Peyer's patch (tissue), 4 donors: ENCODE results near the gene ZDHHC18. TPM values are rescaled to one million over a fixed set of nuclear protein-coding genes. Genes with fewer than 3 reads are reported as not detected.
"Not testable (repeated sequence)": the region's sequence is repeated elsewhere in the genome, so short reads cannot be mapped to it uniquely, and the experiment has no call there.

Experiments used
- DNase-seq, 3 donors: peaks; one replicate each; pipeline ENCODE4 v3.0.0-alpha.2; 2017 to 2019
- H3K27ac ChIP-seq, 4 donors: fragments of 200-600 bp; sonication (generic); one replicate each; pipeline ENCODE4 v1.5.1; 2016 to 2019
- H3K27me3 ChIP-seq, 2 donors: fragments of 200-600 bp; sonication (generic); one replicate each; pipeline ENCODE4 v1.5.1; 2019
- H3K36me3 ChIP-seq, 3 donors: fragments of 200-600 bp; sonication (generic); one replicate each; pipeline ENCODE4 v1.5.1; 2016 to 2019
- H3K4me1 ChIP-seq, 4 donors: fragments of 200-600 bp; sonication (generic); one replicate each; pipeline ENCODE4 v1.5.1; 2016 to 2019
- H3K4me3 ChIP-seq, 4 donors: fragments of 200-600 bp; sonication (generic); 1 replicate in 3 of 4; 2 replicates in 1 of 4; pipeline ENCODE4 v1.5.1; 2016 to 2019; ENCODE audit warnings: mild to moderate bottlenecking in 1 of 4
- H3K9me3 ChIP-seq, 4 donors: fragments of 200-600 bp; sonication (generic); one replicate each; pipeline ENCODE4 v1.5.1; 2016 to 2019; ENCODE audit warnings: mild to moderate bottlenecking in 1 of 4
- CTCF ChIP-seq, 6 experiments: fragments of 450-650 bp in 4 of 6; fragments of 200-600 bp in 2 of 6; sonication (generic) in 1 of 6; IDR thresholded peaks; one replicate each; pipeline ENCODE4 v1.5.1; 2017 to 2019; ENCODE audit warnings: antibody characterized with exemption in 6 of 6, mild to moderate bottlenecking in 3 of 6, moderate library complexity in 1 of 6
- POLR2A ChIP-seq, 2 donors: fragments of 450-650 bp; IDR thresholded peaks; one replicate each; pipeline ENCODE4 v1.5.1; 2017; ENCODE audit warnings: antibody characterized with exemption in 2 of 2, mild to moderate bottlenecking in 2 of 2, moderate library complexity in 2 of 2
- total RNA-seq, 4 donors: library from RNA; depleted of rRNA; stranded (reverse); fragments of >200 nt; gene quantifications; one replicate each; pipeline ENCODE4 v1.1.0, GENCODE V29; 2016

Gene ZDHHC18
- total RNA-seq, 4 donors from 2014 or later, result 12.4 to 40.3 (median 29.0) TPM

GRCh38 chr1:26794391-26794790, 32.1 kb upstream of the ZDHHC18 start:
- no peak for TF ChIP-seq POLR2A (IDR thresholded peaks at IDR 0.05)
- TF ChIP-seq CTCF (IDR thresholded peaks at IDR 0.05), result no peak

GRCh38 chr1:26797627-26798026, 28.9 kb upstream of the ZDHHC18 start:
- DNase-seq, result no peak
- H3K27me3 ChIP-seq, result no peaks in the 10 kb centered on the region
- H3K36me3 ChIP-seq, result peaks cover 0 to 19% (median 0%) of the 10 kb centered on the region in 3 donors
- H3K4me3 ChIP-seq, result no peak overlapping the region
- peaks cover 0 to 10% (median 0%) of the 10 kb centered on the region in 4 donors for H3K4me1 ChIP-seq
- H3K27ac ChIP-seq, result no peak overlapping the region
- TF ChIP-seq POLR2A (IDR thresholded peaks at IDR 0.05), result no peak
- TF ChIP-seq CTCF (IDR thresholded peaks at IDR 0.05), result no peak
- no peaks in the 10 kb centered on the region for H3K9me3 ChIP-seq

More at GRCh38 chr1:26794391-26794790, 32.1 kb upstream of the ZDHHC18 start:
- peaks cover 0 to 4% (median 0%) of the 10 kb centered on the region in 4 donors for H3K4me1 ChIP-seq
- H3K4me3 ChIP-seq, result no peak overlapping the region
- no peak overlapping the region for H3K27ac ChIP-seq
- no peaks in the 10 kb centered on the region for H3K9me3 ChIP-seq
- DNase-seq, result no peak
- no peaks in the 10 kb centered on the region for H3K27me3 ChIP-seq
- peaks cover 0 to 19% (median 0%) of the 10 kb centered on the region in 3 donors for H3K36me3 ChIP-seq

- Histone ChIP-seq H3K27me3 (no peaks in the 10 kb centered on the region), H3K36me3 (peaks cover 0 to 8% (median 0%) of the 10 kb centered on the region in 3 donors), H3K4me1 (peaks cover 0 to 10% (median 0%) of the 10 kb centered on the region in 4 donors), H3K27ac (peak overlapping the region; percentile 37 to 72 (median 42)), H3K9me3 (no peaks in the 10 kb centered on the region), H3K4me3 (peak overlapping the region in 1 of 4 donors; percentile 13)
- no peak for DNase-seq
- TF ChIP-seq POLR2A (IDR thresholded peaks at IDR 0.05) (no peak), CTCF (IDR thresholded peaks at IDR 0.05) (no peak)
These were observed 26.9 kb upstream of the ZDHHC18 start for GRCh38 chr1:26799479-26800142.

GRCh38 chr1:26803932-26804331, 22.6 kb upstream of the ZDHHC18 start:
- H3K36me3 ChIP-seq, H3K4me3 ChIP-seq, H3K27ac ChIP-seq, H3K4me1 ChIP-seq, H3K9me3 ChIP-seq, DNase-seq, H3K27me3 ChIP-seq: not testable (repeated sequence)

GRCh38 chr1:26810105-26810504, 16.4 kb upstream of the ZDHHC18 start:
- TF ChIP-seq CTCF (IDR thresholded peaks at IDR 0.05), result peak; percentile 42 to 83 (median 75)

GRCh38 chr1:26811057-26811456, 15.4 kb upstream of the ZDHHC18 start:
- Histone ChIP-seq H3K27ac (no peak overlapping the region), H3K27me3 (no peaks in the 10 kb centered on the region), H3K36me3 (no peaks in the 10 kb centered on the region), H3K4me1 (no peaks in the 10 kb centered on the region), H3K9me3 (no peaks in the 10 kb centered on the region), H3K4me3 (no peak overlapping the region)
- no peak for DNase-seq
- TF ChIP-seq POLR2A (IDR thresholded peaks at IDR 0.05) (no peak), CTCF (IDR thresholded peaks at IDR 0.05) (no peak)

More at GRCh38 chr1:26810105-26810504, 16.4 kb upstream of the ZDHHC18 start:
- not testable (repeated sequence) for H3K9me3 ChIP-seq, H3K27ac ChIP-seq, H3K4me3 ChIP-seq, H3K4me1 ChIP-seq, H3K36me3 ChIP-seq, H3K27me3 ChIP-seq
- DNase-seq, result peak in 2 of 3 donors; percentile 79 to 91
